Measurements from ENCODE around the gene FAM180B.

GRCh38 chr11:47564933-47565339 is 21.5 kb upstream of the FAM180B start:
- TF ChIP-seq CTCF (conservative IDR thresholded peaks at IDR 0.05; ENCODE audit: low read depth, low read length) (no peak), BHLHE40 (IDR thresholded peaks at IDR 0.05; ENCODE audit: low read depth, low read length) (no peak), POLR2A (IDR thresholded peaks at IDR 0.05; ENCODE audit: low read depth, low read length) (no peak), RAD21 (IDR thresholded peaks at IDR 0.05; ENCODE audit: low read length) (no peak), CEBPB (IDR thresholded peaks at IDR 0.05; ENCODE audit: low read depth, low read length) (no peak), RFX5 (IDR thresholded peaks at IDR 0.05; ENCODE audit: low read depth, low read length) (no peak), SMC3 (IDR thresholded peaks at IDR 0.05; ENCODE audit: low read depth, low read length) (no peak), MAZ (IDR thresholded peaks at IDR 0.05; ENCODE audit: borderline replicate concordance, low read depth, low read length) (no peak)
